KMS-11 (cell line): Measurements from ENCODE around the gene KIAA0930.

Experiments
- H2AFZ ChIP-seq: fragments of 200-600 bp; sonication (generic); 2 replicates; pipeline ENCODE4 v1.6.1; 2016; ENCODE audit warnings: antibody characterized with exemption, mixed run types, low read depth
- H3K27ac ChIP-seq: fragments of 200-600 bp; sonication (generic); 2 replicates; pipeline ENCODE4 v1.6.1; 2016; ENCODE audit warnings: mild to moderate bottlenecking, mixed run types
- H3K27me3 ChIP-seq: fragments of 200-600 bp; sonication (generic); 2 replicates; pipeline ENCODE4 v1.6.1; 2017; ENCODE audit warnings: mild to moderate bottlenecking, low read depth, mixed run types, moderate library complexity; ENCODE audit not compliant: insufficient read depth
- H3K36me3 ChIP-seq: fragments of 200-600 bp; sonication (generic); 2 replicates; pipeline ENCODE4 v1.6.1; 2017; ENCODE audit warnings: mild to moderate bottlenecking, mixed run types; ENCODE audit not compliant: insufficient read depth
- H3K4me1 ChIP-seq: fragments of 200-600 bp; sonication (generic); 2 replicates; pipeline ENCODE4 v1.6.1; 2016; ENCODE audit warnings: mild to moderate bottlenecking, low read depth, mixed run types; ENCODE audit not compliant: poor library complexity, severe bottlenecking
- H3K4me2 ChIP-seq: fragments of 200-600 bp; sonication (generic); 2 replicates; pipeline ENCODE4 v1.7.0; 2016; ENCODE audit warnings: mild to moderate bottlenecking, mixed run types
- H3K4me3 ChIP-seq: fragments of 200-600 bp; sonication (generic); IDR thresholded peaks from 2 replicates; pipeline ENCODE4 v1.6.1; 2017; ENCODE audit warnings: low read depth, low read length, mixed read lengths; ENCODE audit not compliant: insufficient read depth
- H3K79me2 ChIP-seq: fragments of 200-600 bp; sonication (generic); 2 replicates; pipeline ENCODE4 v1.6.1; 2016; ENCODE audit warnings: low read depth, mixed run types; ENCODE audit not compliant: insufficient read depth
- H3K9ac ChIP-seq: fragments of 200-600 bp; sonication (generic); 2 replicates; pipeline ENCODE4 v1.6.1; 2016; ENCODE audit warnings: mild to moderate bottlenecking, mixed run types
- H4K20me1 ChIP-seq: fragments of 200-600 bp; sonication (generic); 2 replicates; pipeline ENCODE4 v1.6.1; 2016; ENCODE audit warnings: mild to moderate bottlenecking, mixed run types; ENCODE audit not compliant: insufficient read depth
- CTCF ChIP-seq: fragments of 200-600 bp; sonication (generic); conservative IDR thresholded peaks from 2 replicates; pipeline ENCODE4 v1.6.1; 2017; ENCODE audit warnings: low read depth, mild to moderate bottlenecking, antibody characterized with exemption, low read length, moderate library complexity, mixed read lengths

KIAA0930 gene

DNA sequence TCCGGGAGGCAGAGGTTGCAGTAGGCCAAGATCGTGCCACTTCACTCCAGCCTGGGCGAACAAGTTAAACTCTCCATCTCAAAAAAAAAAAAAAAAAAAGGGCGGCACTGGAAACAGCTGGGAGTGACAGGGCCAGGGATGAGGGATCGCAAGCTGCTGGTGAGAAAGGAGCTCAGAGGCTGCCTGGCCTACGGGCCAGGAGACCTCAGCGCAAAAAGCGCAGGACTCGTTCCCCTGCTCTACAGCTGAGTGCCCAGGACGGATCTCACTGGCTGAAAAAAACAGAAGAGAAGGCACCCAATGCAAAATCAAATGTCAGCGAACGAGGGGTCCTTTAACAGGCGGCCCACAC is 77.6 kb downstream of the KIAA0930 start:
- peaks cover 26% of the 10 kb centered on the region for H3K4me1 ChIP-seq
- no peaks in the 10 kb centered on the region for H4K20me1 ChIP-seq

GRCh38 chr22:45162531-45162930 is 78.2 kb downstream of the KIAA0930 start:
- Histone ChIP-seq H3K36me3 (no peaks in the 10 kb centered on the region; the same call in 1 of the 2 replicates), H3K4me2 (peak overlapping the region; percentile 79), H3K27me3 (no peaks in the 10 kb centered on the region), H3K9ac (no peak overlapping the region), H3K4me3 (no peak overlapping the region), H3K79me2 (peaks cover 66% of the 10 kb centered on the region), H3K4me1 (peaks cover 26% of the 10 kb centered on the region), H2AFZ (no peak overlapping the region), H4K20me1 (no peaks in the 10 kb centered on the region), H3K27ac (no peak overlapping the region)
- no peak for TF ChIP-seq CTCF

More for the DNA sequence above, 77.6 kb downstream of the KIAA0930 start:
- H2AFZ ChIP-seq, result peak overlapping the region; percentile 78
- H3K27me3 ChIP-seq, result no peaks in the 10 kb centered on the region
- H3K4me2 ChIP-seq, result peak overlapping the region; percentile 79
- H3K36me3 ChIP-seq, result no peaks in the 10 kb centered on the region; the same call in 1 of the 2 replicates
- no peak for TF ChIP-seq CTCF
- H3K79me2 ChIP-seq, result peaks cover 71% of the 10 kb centered on the region
- H3K9ac ChIP-seq, result peak overlapping the region; percentile 75
- H3K4me3 ChIP-seq, result no peak overlapping the region
- H3K27ac ChIP-seq, result peak overlapping the region; percentile 65; the same call in 1 of the 2 replicates

DNA sequence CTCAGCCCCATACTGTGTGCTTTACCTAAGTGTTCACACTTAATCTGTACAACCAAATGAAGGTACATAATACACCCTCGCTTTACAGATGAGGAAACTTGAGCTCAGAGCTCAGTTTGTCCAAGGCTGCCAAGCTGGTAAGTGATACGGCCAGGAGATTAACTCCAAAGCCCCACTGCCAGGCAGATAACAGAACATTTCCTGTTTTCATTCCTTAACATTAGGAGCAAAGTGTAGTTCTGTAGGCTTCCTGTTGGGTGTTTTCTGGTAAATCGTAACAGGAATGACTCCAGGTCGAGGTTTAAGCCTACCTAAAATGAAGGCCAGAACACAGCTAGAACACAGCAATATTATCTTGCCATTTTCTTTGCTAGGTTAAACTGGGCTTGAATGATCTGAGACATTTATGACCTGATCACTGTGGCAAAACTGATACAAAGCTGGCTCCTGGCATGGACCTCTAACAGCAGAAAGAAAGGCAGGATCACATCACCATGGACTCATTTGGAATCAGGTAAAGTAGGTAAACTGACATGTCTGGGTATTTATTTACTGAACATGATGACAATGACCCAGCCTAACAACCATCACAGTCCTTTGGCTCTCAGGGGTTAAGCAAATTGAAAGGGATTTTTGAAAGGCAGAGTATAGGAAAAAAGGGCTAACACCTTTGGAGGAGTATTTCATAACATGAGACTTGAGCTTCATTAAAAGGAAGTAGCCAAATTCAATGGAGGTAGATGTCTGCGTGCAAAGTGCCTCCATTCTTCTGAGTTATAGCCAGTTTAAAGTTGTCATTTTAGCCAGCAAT is 80.8 kb downstream of the KIAA0930 start:
- Histone ChIP-seq H3K27ac (no peak overlapping the region), H3K27me3 (no peaks in the 10 kb centered on the region), H3K9ac (no peak overlapping the region), H4K20me1 (no peaks in the 10 kb centered on the region), H3K4me1 (peaks cover 5% of the 10 kb centered on the region), H3K4me3 (no peak overlapping the region), H2AFZ (no peak overlapping the region), H3K36me3 (no peaks in the 10 kb centered on the region), H3K4me2 (no peak overlapping the region), H3K79me2 (peaks cover 39% of the 10 kb centered on the region)
- no peak for TF ChIP-seq CTCF

DNA sequence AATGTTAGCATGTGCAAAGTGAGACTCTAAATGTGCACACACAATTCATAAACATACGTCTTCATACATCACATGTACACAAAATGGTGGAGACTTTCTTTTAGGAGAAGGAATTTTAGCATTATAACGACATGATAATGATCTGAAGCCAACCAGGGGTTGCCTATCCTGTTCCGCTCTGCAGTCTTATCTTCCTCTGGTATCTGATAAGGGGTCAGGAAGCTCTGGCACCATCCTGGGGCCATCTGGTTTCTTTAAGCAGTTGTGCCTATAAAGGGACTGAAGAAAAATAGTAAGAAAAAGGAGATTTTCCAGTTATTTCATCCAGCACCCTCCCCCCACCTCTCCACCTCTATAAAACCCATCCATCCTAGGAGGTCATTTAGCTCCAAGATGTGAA is 82.8 kb downstream of the KIAA0930 start:
- H3K4me1 ChIP-seq, result peaks cover 5% of the 10 kb centered on the region
- H3K79me2 ChIP-seq, result peaks cover 26% of the 10 kb centered on the region; the same call in 1 of the 2 replicates
- H3K4me2 ChIP-seq, result no peak overlapping the region
- H4K20me1 ChIP-seq, result no peaks in the 10 kb centered on the region
- TF ChIP-seq CTCF, result no peak
- no peaks in the 10 kb centered on the region for H3K36me3 ChIP-seq
- H3K9ac ChIP-seq, result no peak overlapping the region
- no peak overlapping the region for H2AFZ ChIP-seq
- no peaks in the 10 kb centered on the region for H3K27me3 ChIP-seq
- H3K27ac ChIP-seq, result no peak overlapping the region
- H3K4me3 ChIP-seq, result no peak overlapping the region
